GM12801 (cell line): ENCODE data around the gene PLEKHG5.

Experiments
- TF ChIP-seq, protein P1 (sequence below): IDR thresholded peaks from one replicate; pipeline ENCODE4 v1.5.1; 2011; ENCODE audit warnings: control low read depth; ENCODE audit not compliant: insufficient read length; ENCODE audit errors: extremely low read depth

Gene PLEKHG5

DNA sequence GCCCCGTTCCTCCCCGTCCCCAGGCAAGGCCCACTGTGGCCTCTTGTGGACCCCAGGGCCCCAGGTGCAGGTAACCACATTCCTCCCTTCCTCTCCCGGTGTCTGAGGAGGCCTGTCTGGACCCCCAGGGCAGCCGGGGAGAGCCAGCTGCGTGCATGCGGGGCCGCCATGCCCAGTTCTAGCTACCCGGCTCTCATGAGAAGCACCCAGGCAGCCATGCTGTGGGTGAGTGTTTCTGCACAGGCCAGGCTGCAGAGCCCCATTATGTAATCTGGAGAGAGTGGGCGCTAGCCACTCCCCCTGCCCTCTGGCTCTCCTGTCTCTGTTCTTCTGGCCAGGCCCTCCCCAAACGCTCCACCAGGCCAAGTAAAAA, 18.4 kb upstream of the PLEKHG5 start:
- TF ChIP-seq, protein P1, sequence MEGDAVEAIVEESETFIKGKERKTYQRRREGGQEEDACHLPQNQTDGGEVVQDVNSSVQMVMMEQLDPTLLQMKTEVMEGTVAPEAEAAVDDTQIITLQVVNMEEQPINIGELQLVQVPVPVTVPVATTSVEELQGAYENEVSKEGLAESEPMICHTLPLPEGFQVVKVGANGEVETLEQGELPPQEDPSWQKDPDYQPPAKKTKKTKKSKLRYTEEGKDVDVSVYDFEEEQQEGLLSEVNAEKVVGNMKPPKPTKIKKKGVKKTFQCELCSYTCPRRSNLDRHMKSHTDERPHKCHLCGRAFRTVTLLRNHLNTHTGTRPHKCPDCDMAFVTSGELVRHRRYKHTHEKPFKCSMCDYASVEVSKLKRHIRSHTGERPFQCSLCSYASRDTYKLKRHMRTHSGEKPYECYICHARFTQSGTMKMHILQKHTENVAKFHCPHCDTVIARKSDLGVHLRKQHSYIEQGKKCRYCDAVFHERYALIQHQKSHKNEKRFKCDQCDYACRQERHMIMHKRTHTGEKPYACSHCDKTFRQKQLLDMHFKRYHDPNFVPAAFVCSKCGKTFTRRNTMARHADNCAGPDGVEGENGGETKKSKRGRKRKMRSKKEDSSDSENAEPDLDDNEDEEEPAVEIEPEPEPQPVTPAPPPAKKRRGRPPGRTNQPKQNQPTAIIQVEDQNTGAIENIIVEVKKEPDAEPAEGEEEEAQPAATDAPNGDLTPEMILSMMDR, result no peak

DNA sequence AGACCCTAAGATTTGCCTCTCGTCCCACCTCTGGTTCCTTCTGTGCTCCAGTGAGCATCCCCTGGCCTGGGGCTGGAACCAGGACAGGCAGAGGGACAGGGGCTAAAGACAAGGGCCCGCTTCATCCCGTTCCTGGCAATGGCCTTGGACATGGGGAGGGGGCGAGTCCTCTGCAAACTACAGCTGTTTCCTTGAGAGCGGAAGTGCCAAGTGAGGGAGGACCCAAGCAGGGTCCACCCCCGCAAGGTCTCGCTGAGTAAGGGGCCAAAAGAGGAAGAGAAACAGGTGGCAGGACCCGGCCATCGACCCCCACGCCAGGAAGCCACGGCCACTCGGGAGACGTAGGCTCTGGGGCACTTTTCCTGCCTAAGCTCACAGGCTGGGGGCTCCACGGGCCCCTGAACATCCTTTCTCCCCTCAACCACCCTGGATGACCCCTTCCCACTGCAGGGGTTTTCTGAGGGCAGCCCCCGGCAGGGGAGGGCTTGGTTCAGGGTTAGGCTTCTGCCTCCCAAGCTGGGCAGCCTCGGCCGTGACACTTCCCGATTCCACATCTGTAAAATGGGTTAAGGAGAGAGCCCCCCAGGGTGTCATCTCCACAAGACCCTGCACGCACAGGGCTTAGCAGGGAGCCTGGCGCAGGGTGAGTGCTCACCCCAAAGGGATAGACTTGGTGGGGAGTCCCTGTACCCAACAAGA, 17.9 kb upstream of the PLEKHG5 start:
- TF ChIP-seq, protein P1, result no peak

DNA sequence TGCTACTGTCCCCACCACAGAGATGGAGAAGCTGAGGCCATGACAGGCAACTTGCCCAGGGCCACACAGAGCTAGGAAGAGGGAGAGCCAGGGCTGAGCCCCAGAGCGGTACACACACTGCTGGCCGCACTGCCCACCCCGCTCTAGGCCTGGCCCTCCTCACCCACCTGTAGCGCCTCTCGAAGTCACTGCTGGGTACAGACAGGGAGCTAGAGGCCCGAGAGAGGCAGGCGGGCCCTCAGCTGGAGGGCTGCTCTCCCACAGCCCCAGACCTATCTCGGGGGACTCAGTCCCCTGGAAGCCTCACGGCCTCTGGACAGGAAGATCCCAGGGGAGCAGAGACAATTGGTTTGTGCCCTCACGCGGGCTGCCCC, 17.3 kb upstream of the PLEKHG5 start:
- TF ChIP-seq, protein P1, result no peak

DNA sequence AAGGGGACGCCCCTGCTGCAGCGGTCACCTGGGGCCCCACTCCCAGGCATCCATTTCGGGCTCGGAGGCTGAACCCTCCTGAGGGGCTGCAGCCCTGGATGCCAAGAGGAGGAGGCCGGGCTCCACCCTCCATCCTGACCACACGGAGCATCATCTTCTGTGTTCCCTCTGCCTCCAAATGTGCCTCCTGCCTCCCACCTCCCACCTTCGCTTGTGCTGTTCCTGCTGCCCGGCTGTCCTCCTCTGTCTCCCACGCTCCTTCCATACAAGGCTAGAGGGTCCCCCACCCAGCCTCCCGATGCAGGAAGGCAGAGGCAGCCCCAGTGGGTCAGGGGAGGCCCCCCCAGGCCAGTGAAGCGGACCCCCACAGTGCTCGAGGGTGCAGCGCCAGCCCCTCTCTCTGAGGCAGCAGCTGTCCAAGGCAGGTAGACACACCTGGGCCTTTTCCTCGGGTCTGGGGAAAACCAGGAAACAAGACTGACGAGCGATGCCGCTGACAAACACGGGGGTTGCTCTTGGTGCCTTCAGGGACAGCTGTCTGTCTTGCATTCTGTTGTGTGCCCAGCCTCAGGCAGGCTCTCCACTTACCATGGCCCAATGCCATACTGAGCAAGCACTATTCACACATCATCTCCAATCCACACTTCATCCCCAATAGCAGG, 16.8 kb upstream of the PLEKHG5 start:
- TF ChIP-seq, protein P1, result no peak

DNA sequence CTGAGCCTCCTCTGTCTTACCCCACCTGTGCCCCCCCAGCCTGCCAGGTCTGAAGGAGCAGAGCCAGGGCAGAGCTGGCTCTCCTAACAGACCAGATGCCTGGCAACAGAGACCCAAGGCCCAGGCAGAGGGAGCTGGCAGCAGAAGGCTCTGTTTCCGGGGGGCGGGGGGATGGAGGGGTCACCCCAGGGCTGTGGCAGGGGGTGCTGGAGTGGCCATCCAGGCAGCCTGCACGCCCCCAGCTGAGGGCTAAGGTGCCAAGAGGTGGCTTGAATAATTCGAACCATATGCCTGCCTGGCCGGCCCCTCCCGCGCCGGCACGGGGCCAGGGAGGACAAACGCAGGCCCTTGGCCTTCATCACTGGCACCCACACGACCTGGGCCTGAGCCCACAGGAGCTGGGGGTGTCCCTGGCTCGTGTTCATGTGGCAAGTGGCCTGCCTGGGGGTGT, 16.0 kb upstream of the PLEKHG5 start:
- TF ChIP-seq, protein P1, result no peak

DNA sequence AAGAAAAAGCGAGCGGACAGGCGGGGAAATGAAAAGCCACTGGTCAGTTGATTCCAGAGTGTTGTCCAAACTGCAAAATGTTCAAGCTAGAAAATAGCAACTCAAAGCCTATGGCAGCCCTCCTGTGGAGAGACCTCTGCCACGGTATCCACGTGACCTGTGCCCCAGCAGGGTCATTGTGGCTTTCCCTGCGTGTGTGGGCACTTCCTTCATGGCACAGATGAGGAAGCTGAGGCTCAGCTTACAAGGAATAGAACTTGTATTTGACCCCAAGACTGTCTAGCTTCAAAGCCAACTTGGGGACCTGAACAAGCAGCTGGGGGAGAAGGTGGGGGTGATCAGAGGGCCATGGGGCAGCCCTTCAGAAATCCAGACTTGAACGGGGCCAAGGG, 15.6 kb upstream of the PLEKHG5 start:
- TF ChIP-seq, protein P1, result no peak

DNA sequence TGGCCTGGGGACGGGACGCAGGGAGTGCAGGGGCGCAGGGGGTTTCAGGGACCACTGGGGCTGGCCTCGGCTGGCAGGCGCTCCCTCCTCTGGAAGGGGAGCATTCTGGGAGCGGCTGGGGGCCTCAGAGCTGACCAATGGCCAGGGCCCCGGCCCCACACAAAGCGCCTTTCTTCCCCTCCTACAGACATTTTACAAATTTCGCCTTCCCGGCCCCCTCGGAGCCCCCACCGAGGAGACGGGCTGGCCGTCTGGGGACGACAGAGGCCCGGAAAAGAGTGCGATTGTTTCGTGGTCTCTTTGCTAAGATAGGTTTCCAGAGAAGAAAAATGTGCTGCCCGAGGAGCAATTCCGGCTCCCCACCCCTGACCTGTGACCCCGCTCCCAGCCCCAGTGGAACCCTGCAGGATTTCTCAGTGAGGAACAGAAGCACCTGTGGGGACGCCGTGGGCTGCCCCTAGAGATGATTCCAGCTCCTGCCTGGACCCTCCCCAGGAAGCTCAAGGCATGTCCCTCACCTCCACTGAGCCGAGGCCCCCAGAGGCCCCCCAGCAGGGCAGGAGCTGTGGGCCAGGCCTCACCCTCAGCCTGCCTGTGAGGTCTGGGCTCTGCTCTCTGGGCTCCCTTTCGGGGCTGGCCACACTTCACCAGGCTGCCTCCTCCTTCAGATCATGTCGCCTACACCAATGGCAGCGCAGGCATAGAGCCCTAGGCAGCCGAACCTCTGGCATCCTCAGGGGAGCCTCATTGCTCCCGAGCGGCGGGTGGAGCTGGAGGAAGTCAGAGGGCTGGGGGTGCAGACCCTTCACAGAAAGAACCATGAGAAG, 15.0 kb upstream of the PLEKHG5 start:
- TF ChIP-seq, protein P1, result no peak
